Small intestine (tissue), 7 donors: ENCODE data around the gene TNS3. TPM values are rescaled to one million over a fixed set of nuclear protein-coding genes. Genes with fewer than 3 reads are reported as not detected.
"Not testable (repeated sequence)": the region's sequence is repeated elsewhere in the genome, so short reads cannot be mapped to it uniquely, and the experiment has no call there.

Experiments
- DNase-seq, 2 donors: peaks; one replicate each; pipeline versions ENCODE4 v3.0.0 to v3.0.0-alpha.2; 2013
- FAIRE-seq: peaks from 2 replicates; lab custom pipeline; 2012; peaks lifted over from hg19 to GRCh38; lab: Jason Lieb, UNC
- H3K27ac ChIP-seq, 3 donors: one replicate each; pipeline ENCODE4 v1.5.1; 2013; ENCODE audit warnings: low read length in 2 of 3, mild to moderate bottlenecking in 2 of 3, control low read depth in 1 of 3, inconsistent platforms in 1 of 3, low read depth in 1 of 3, moderate library complexity in 1 of 3
- H3K27me3 ChIP-seq, 3 donors: one replicate each; pipeline ENCODE4 v1.6.1; 2013; ENCODE audit warnings: low read length in 3 of 3, inconsistent platforms in 1 of 3; ENCODE audit not compliant: control insufficient read depth in 3 of 3, insufficient read depth in 3 of 3
- H3K36me3 ChIP-seq, 3 donors: one replicate each; pipeline ENCODE4 v1.6.1; 2013; ENCODE audit warnings: low read length in 3 of 3, inconsistent platforms in 1 of 3, low read depth in 1 of 3, mild to moderate bottlenecking in 1 of 3, moderate library complexity in 1 of 3; ENCODE audit not compliant: control insufficient read depth in 3 of 3, insufficient read depth in 2 of 3
- H3K4me1 ChIP-seq, 3 donors: one replicate each; pipeline ENCODE4 v1.6.1; 2013; ENCODE audit warnings: low read length in 2 of 3, inconsistent platforms in 1 of 3, low read depth in 1 of 3, mild to moderate bottlenecking in 1 of 3, moderate library complexity in 1 of 3; ENCODE audit not compliant: control insufficient read depth in 3 of 3, insufficient read depth in 2 of 3
- H3K4me3 ChIP-seq, 3 donors: one replicate each; pipeline ENCODE4 v1.5.1; 2013; ENCODE audit warnings: low read length in 3 of 3, control low read depth in 1 of 3, inconsistent platforms in 1 of 3, low read depth in 1 of 3, mild to moderate bottlenecking in 1 of 3, moderate library complexity in 1 of 3
- H3K9me3 ChIP-seq, 2 donors: one replicate each; pipeline ENCODE4 v1.6.1; 2013; ENCODE audit warnings: low read depth in 1 of 2, low read length in 1 of 2; ENCODE audit not compliant: control insufficient read depth in 2 of 2, insufficient read depth in 1 of 2
- whole genome bisulfite sequencing, 3 donors: extraction: QIAGEN DNeasy Blood & Tissue Kit; methylation state at CpG; one replicate each; pipeline ENCODE4 v1.1.7; 2013; 5-methylcytosine and 5-hydroxymethylcytosine counted together
- polyA plus RNA-seq, 4 donors: library from polyadenylated mRNA; stranded (reverse) in 3 of 4; unstranded in 1 of 4; fragments of 200-250 nt in 3 of 4; fragments of 120-200 nt in 1 of 4; gene quantifications; one replicate each; pipeline versions ENCODE4 v1.2.1 to v1.2.3, GENCODE V29; 2013
- donor health status: healthy with polysubstance abuse.
- donor health status: control.
- donor health status: control.
- donor health status: Bipolar disorder and iron deficiency.
- donor health status: healthy.

Gene TNS3
- polyA plus RNA-seq, 4 donors = 17.2 to 67.1 (median 27.3) TPM

GRCh38 chr7:47469846-47470245, 112.1 kb downstream of the TNS3 start:
- not testable (repeated sequence) for H3K9me3 ChIP-seq, H3K4me3 ChIP-seq, H3K27me3 ChIP-seq, FAIRE-seq
- H3K27ac ChIP-seq = peak overlapping the region in 2 of 3 donors; percentile 22 to 90
- H3K4me1 ChIP-seq = peaks cover 2 to 55% (median 9%) of the 10 kb centered on the region in 3 donors
- DNase-seq = peak in 1 of 2 donors; percentile 36
- 22 to 58% (median 27%) methylated on average over 5 of the region's 5 CpGs for WGBS, 3 donors
- peaks cover 0 to 55% (median 0%) of the 10 kb centered on the region in 3 donors for H3K36me3 ChIP-seq

GRCh38 chr7:47466832-47467231, 115.1 kb downstream of the TNS3 start:
- no peak overlapping the region for H3K4me3 ChIP-seq
- WGBS, 3 donors = 21 to 62% (median 36%) methylated on average over 4 of the region's 4 CpGs
- no peaks in the 10 kb centered on the region for H3K9me3 ChIP-seq
- FAIRE-seq (no peak), DNase-seq (peak; percentile 81 to 85)
- H3K36me3 ChIP-seq = peaks cover 0 to 51% (median 0%) of the 10 kb centered on the region in 3 donors
- peaks cover 5 to 50% (median 8%) of the 10 kb centered on the region in 3 donors for H3K4me1 ChIP-seq
- H3K27me3 ChIP-seq = no peaks in the 10 kb centered on the region
- peak overlapping the region in 2 of 3 donors; percentile 24 to 85 for H3K27ac ChIP-seq

GRCh38 chr7:47465191-47465590, 116.7 kb downstream of the TNS3 start:
- Histone ChIP-seq H3K36me3 (peaks cover 0 to 47% (median 0%) of the 10 kb centered on the region in 3 donors), H3K27me3 (no peaks in the 10 kb centered on the region), H3K4me3 (no peak overlapping the region), H3K4me1 (peaks cover 9 to 51% (median 20%) of the 10 kb centered on the region in 3 donors), H3K27ac (no peak overlapping the region), H3K9me3 (no peaks in the 10 kb centered on the region)
- DNase-seq = no peak
- WGBS, 3 donors = 73 to 85% (median 78%) methylated on average over 7 of the region's 7 CpGs
- FAIRE-seq = no peak

GRCh38 chr7:47464266-47464665, 117.6 kb downstream of the TNS3 start:
- H3K4me1 ChIP-seq = peaks cover 9 to 51% (median 21%) of the 10 kb centered on the region in 3 donors
- peaks cover 0 to 49% (median 0%) of the 10 kb centered on the region in 3 donors for H3K36me3 ChIP-seq
- no peak for FAIRE-seq
- H3K9me3 ChIP-seq = no peaks in the 10 kb centered on the region
- no peak for DNase-seq
- no peak overlapping the region for H3K27ac ChIP-seq
- no peaks in the 10 kb centered on the region for H3K27me3 ChIP-seq
- 90 to 94% (median 91%) methylated on average over 9 of the region's 9 CpGs for WGBS, 3 donors
- H3K4me3 ChIP-seq = no peak overlapping the region

GRCh38 chr7:47461746-47462145, 120.2 kb downstream of the TNS3 start:
- Histone ChIP-seq H3K4me3 (no peak overlapping the region), H3K27ac (no peak overlapping the region), H3K36me3 (peaks cover 0 to 42% (median 0%) of the 10 kb centered on the region in 3 donors), H3K27me3 (no peaks in the 10 kb centered on the region), H3K4me1 (peaks cover 8 to 51% (median 22%) of the 10 kb centered on the region in 3 donors), H3K9me3 (no peaks in the 10 kb centered on the region)
- DNase-seq (no peak), FAIRE-seq (no peak)
- 68 to 85% (median 74%) methylated on average over 4 of the region's 4 CpGs for WGBS, 3 donors

- Histone ChIP-seq H3K36me3 (peaks cover 0 to 42% (median 0%) of the 10 kb centered on the region in 3 donors), H3K4me1 (peaks cover 8 to 51% (median 19%) of the 10 kb centered on the region in 3 donors), H3K27ac (peak overlapping the region in 1 of 3 donors; percentile 18), H3K4me3 (no peak overlapping the region), H3K27me3 (no peaks in the 10 kb centered on the region), H3K9me3 (no peaks in the 10 kb centered on the region)
- FAIRE-seq (no peak), DNase-seq (no peak)
- 54 to 66% (median 59%) methylated on average over 4 of the region's 4 CpGs for WGBS, 3 donors
Measured at GRCh38 chr7:47461161-47461560, 120.8 kb downstream of the TNS3 start.

- Histone ChIP-seq H3K9me3 (no peaks in the 10 kb centered on the region), H3K27me3 (no peaks in the 10 kb centered on the region), H3K4me3 (no peak overlapping the region), H3K36me3 (peaks cover 0 to 45% (median 0%) of the 10 kb centered on the region in 3 donors), H3K4me1 (peaks cover 8 to 57% (median 19%) of the 10 kb centered on the region in 3 donors), H3K27ac (peak overlapping the region in 1 of 3 donors; percentile 28)
- WGBS, 3 donors = 15 to 62% (median 32%) methylated on average over 11 of the region's 11 CpGs
- FAIRE-seq = no peak
- peak; percentile 95 to 96 for DNase-seq
Measured at GRCh38 chr7:47460251-47460989, 121.5 kb downstream of the TNS3 start.

GRCh38 chr7:47458486-47458885, 123.4 kb downstream of the TNS3 start:
- Histone ChIP-seq H3K9me3 (no peaks in the 10 kb centered on the region), H3K36me3 (peaks cover 0 to 46% (median 0%) of the 10 kb centered on the region in 3 donors), H3K27ac (peak overlapping the region in 1 of 3 donors; percentile 53), H3K27me3 (no peaks in the 10 kb centered on the region), H3K4me1 (peaks cover 11 to 75% (median 26%) of the 10 kb centered on the region in 3 donors), H3K4me3 (no peak overlapping the region)
- DNase-seq = no peak
- WGBS, 3 donors = 82 to 88% (median 87%) methylated on average over 5 of the region's 5 CpGs
- no peak for FAIRE-seq
